Measurements from ENCODE around the gene ZNF526. TPM values are rescaled to one million over a fixed set of nuclear protein-coding genes. Genes with fewer than 3 reads are reported as not detected.

The ZNF526 gene
- total RNA-seq, 1 experiment from 2014 or later: 5.1 TPM

DNA sequence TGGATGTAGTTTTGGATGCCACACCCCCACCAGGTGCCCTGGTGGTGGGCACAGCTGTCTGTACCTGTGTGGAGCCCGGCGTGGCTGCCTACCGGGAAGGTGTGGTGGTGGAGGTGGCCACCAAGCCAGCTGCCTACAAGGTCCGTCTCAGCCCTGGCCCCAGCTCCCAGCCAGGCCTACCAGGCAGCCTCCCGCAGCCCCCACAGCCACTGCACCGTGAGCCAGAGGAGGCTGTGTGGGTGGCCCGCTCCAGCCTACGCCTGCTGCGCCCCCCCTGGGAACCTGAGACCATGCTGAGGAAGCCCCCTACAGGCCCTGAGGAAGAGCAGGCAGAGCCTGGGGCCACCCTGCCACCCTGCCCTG lies 52.4 kb downstream of the ZNF526 start:
- no peak for ATAC-seq
- intact Hi-C loops (cut with micrococcal nuclease): no loop called here

DNA sequence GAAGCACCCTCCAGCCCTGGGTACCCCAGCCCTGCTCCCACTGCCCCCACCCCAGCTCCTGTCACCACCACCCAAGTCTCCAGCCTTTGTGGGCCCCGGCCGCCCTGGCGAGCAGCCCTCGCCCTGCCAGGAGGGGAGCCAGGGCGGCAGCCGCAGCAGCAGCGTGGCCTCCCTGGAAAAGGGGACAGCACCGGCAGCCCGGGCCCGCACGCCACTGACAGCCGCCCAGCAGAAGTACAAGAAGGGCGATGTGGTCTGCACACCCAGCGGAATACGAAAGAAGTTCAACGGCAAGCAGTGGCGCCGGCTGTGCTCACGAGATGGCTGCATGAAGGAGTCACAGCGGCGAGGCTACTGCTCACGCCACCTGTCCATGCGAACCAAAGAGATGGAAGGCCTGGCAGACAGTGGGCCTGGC lies 52.9 kb downstream of the ZNF526 start:
- H3K79me2 ChIP-seq (ENCODE audit: low read length): peaks cover 26% of the 10 kb centered on the region
- H3K9me3 ChIP-seq (ENCODE audit: low read length): no peaks in the 10 kb centered on the region
- H3K27me3 ChIP-seq (ENCODE audit: low read length): no peaks in the 10 kb centered on the region
- no peak overlapping the region for H3K9ac ChIP-seq (ENCODE audit: low read length)
- TF ChIP-seq, protein P1, sequence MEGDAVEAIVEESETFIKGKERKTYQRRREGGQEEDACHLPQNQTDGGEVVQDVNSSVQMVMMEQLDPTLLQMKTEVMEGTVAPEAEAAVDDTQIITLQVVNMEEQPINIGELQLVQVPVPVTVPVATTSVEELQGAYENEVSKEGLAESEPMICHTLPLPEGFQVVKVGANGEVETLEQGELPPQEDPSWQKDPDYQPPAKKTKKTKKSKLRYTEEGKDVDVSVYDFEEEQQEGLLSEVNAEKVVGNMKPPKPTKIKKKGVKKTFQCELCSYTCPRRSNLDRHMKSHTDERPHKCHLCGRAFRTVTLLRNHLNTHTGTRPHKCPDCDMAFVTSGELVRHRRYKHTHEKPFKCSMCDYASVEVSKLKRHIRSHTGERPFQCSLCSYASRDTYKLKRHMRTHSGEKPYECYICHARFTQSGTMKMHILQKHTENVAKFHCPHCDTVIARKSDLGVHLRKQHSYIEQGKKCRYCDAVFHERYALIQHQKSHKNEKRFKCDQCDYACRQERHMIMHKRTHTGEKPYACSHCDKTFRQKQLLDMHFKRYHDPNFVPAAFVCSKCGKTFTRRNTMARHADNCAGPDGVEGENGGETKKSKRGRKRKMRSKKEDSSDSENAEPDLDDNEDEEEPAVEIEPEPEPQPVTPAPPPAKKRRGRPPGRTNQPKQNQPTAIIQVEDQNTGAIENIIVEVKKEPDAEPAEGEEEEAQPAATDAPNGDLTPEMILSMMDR (conservative IDR thresholded peaks at IDR 0.05; ENCODE audit: low read depth, low read length): no peak
- TF ChIP-seq EZH2phosphoT487 (IDR thresholded peaks at IDR 0.05; ENCODE audit: borderline replicate concordance, low read length) (no peak), EZH2 (IDR thresholded peaks at IDR 0.05; ENCODE audit: low read length, unreplicated experiment) (no peak)
- H3K36me3 ChIP-seq (ENCODE audit: low read depth, low read length): no peaks in the 10 kb centered on the region
- no peak overlapping the region for H3K27ac ChIP-seq (ENCODE audit: low read length)
- DNase-seq: no peak
- no peaks in the 10 kb centered on the region for H3K9me2 ChIP-seq (replicated peaks; ENCODE audit: low read length)
- no TSS peak for BruUV-seq (replicated peaks)
- ChIA-PET CTCF (no interaction called here), POLR2A (ENCODE audit: unreplicated experiment) (no interaction called here)
- no peak for ATAC-seq
- no peaks in the 10 kb centered on the region for H3F3A ChIP-seq (ENCODE audit: low read length, unreplicated experiment)
- no peaks in the 10 kb centered on the region for H4K20me1 ChIP-seq (ENCODE audit: low read length)
- no peak overlapping the region for H3K4me3 ChIP-seq (ENCODE audit: low read length)
- intact Hi-C loops (cut with micrococcal nuclease): no loop called here
- H2AFZ ChIP-seq (ENCODE audit: low read length): no peak overlapping the region
- no peak overlapping the region for H3K4me2 ChIP-seq (ENCODE audit: low read length)
- H3K4me1 ChIP-seq (ENCODE audit: insufficient read depth, low read length): peaks cover 17% of the 10 kb centered on the region

More for the DNA sequence above, 52.4 kb downstream of the ZNF526 start:
- no peaks in the 10 kb centered on the region for H3K36me3 ChIP-seq (ENCODE audit: low read depth, low read length)
- no peak overlapping the region for H3K9ac ChIP-seq (ENCODE audit: low read length)
- ChIA-PET CTCF (no interaction called here), POLR2A (ENCODE audit: unreplicated experiment) (no interaction called here)
- H3K27ac ChIP-seq (ENCODE audit: low read length): no peak overlapping the region
- no peaks in the 10 kb centered on the region for H4K20me1 ChIP-seq (ENCODE audit: low read length)
- H3F3A ChIP-seq (ENCODE audit: low read length, unreplicated experiment): no peaks in the 10 kb centered on the region
- peaks cover 26% of the 10 kb centered on the region for H3K79me2 ChIP-seq (ENCODE audit: low read length)
- no TSS peak for BruUV-seq (replicated peaks)
- H3K9me2 ChIP-seq (replicated peaks; ENCODE audit: low read length): no peaks in the 10 kb centered on the region
- H3K4me1 ChIP-seq (ENCODE audit: insufficient read depth, low read length): peaks cover 20% of the 10 kb centered on the region
- no peak overlapping the region for H2AFZ ChIP-seq (ENCODE audit: low read length)
- H3K9me3 ChIP-seq (ENCODE audit: low read length): no peaks in the 10 kb centered on the region
- TF ChIP-seq EZH2phosphoT487 (IDR thresholded peaks at IDR 0.05; ENCODE audit: borderline replicate concordance, low read length) (no peak), EZH2 (IDR thresholded peaks at IDR 0.05; ENCODE audit: low read length, unreplicated experiment) (no peak)
- TF ChIP-seq, protein P1 (conservative IDR thresholded peaks at IDR 0.05; ENCODE audit: low read depth, low read length): no peak
- no peak for DNase-seq
- no peak overlapping the region for H3K4me3 ChIP-seq (ENCODE audit: low read length)
- no peaks in the 10 kb centered on the region for H3K27me3 ChIP-seq (ENCODE audit: low read length)
- no peak overlapping the region for H3K4me2 ChIP-seq (ENCODE audit: low read length)

DNA sequence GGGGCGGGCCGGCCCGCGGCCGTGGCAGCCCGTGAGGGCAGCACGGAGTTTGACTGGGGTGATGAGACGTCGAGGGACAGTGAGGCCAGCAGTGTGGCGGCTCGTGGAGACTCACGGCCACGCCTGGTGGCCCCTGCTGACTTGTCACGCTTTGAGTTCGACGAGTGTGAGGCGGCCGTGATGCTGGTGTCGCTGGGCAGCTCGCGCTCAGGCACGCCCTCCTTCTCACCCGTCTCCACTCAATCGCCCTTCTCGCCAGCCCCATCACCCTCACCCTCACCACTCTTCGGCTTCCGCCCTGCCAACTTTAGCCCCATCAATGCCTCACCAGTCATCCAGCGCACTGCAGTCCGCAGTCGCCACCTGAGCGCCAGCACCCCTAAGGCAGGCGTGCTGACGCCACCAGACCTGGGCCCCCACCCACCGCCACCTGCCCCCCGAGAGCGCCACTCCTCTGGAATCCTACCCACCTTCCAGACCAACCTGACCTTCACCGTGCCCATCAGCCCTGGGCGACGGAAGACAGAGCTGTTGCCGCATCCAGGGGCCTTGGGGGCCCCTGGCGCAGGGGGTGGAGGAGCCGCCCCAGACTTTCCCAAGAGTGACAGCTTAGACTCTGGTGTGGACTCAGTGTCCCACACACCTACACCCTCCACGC lies 53.4 kb downstream of the ZNF526 start:
- no TSS peak for BruUV-seq (replicated peaks)
- Histone ChIP-seq H3K36me3 (ENCODE audit: low read depth, low read length) (no peaks in the 10 kb centered on the region), H3K9me3 (ENCODE audit: low read length) (no peaks in the 10 kb centered on the region), H3K4me2 (ENCODE audit: low read length) (no peak overlapping the region), H3K9me2 (replicated peaks; ENCODE audit: low read length) (no peaks in the 10 kb centered on the region), H3K79me2 (ENCODE audit: low read length) (peaks cover 26% of the 10 kb centered on the region), H3K27me3 (ENCODE audit: low read length) (no peaks in the 10 kb centered on the region), H3K27ac (ENCODE audit: low read length) (no peak overlapping the region), H3F3A (ENCODE audit: low read length, unreplicated experiment) (no peaks in the 10 kb centered on the region), H3K4me1 (ENCODE audit: insufficient read depth, low read length) (peaks cover 17% of the 10 kb centered on the region), H4K20me1 (ENCODE audit: low read length) (no peaks in the 10 kb centered on the region), H3K9ac (ENCODE audit: low read length) (no peak overlapping the region), H2AFZ (ENCODE audit: low read length) (no peak overlapping the region), H3K4me3 (ENCODE audit: low read length) (no peak overlapping the region)
- ChIA-PET POLR2A (ENCODE audit: unreplicated experiment) (no interaction called here), CTCF (no interaction called here)
- no peak for ATAC-seq
- intact Hi-C loops (cut with micrococcal nuclease): no loop called here
- DNase-seq: no peak
- TF ChIP-seq EZH2 (IDR thresholded peaks at IDR 0.05; ENCODE audit: low read length, unreplicated experiment) (no peak), EZH2phosphoT487 (IDR thresholded peaks at IDR 0.05; ENCODE audit: borderline replicate concordance, low read length) (no peak)
- TF ChIP-seq, protein P1 (conservative IDR thresholded peaks at IDR 0.05; ENCODE audit: low read depth, low read length): no peak
